MCF 10A (cell line): Measurements from ENCODE around the gene CRYL1. TPM values are rescaled to one million over a fixed set of nuclear protein-coding genes. Genes with fewer than 3 reads are reported as not detected.

Experiments
- BruUV-seq: library from RNA; stranded (reverse); fragments of 400-500 nt; replicated peaks from 2 replicates; lab custom pipeline; 2021; lab: Mats Ljungman, UMichigan
- CTCF ChIA-PET: fragments of 300-600 bp; sonication (Branson Sonifier 250); formaldehyde crosslinking; extraction: SDS; loops from one replicate; lab custom pipeline; 2021; ENCODE audit warnings: antibody characterized with exemption, inconsistent platforms; lab: Yijun Ruan, JAX
- POLR2A ChIA-PET: fragments of 300-600, 350-650 bp; sonication (Branson Sonifier 250); formaldehyde crosslinking; extraction: SDS; loops from one replicate; lab custom pipeline; 2020; ENCODE audit warnings: antibody characterized with exemption, inconsistent platforms; lab: Yijun Ruan, JAX
- DNase-seq: peaks from one replicate; pipeline ENCODE4 v3.0.0-alpha.2; 2018; ENCODE audit not compliant: unreplicated experiment
- H3K27ac Mint-ChIP-seq: one replicate; pipeline ENCODE4 v1.8.0; 2022; ENCODE audit warnings: mild to moderate bottlenecking, low read depth, mixed read lengths; ENCODE audit not compliant: unreplicated experiment
- H3K27me3 Mint-ChIP-seq: one replicate; pipeline ENCODE4 v1.8.0; 2022; ENCODE audit warnings: mixed read lengths; ENCODE audit not compliant: insufficient read depth, unreplicated experiment
- H3K36me3 Mint-ChIP-seq: one replicate; pipeline ENCODE4 v1.8.0; 2022; ENCODE audit warnings: mild to moderate bottlenecking, moderate library complexity, mixed read lengths; ENCODE audit not compliant: insufficient read depth, unreplicated experiment
- H3K4me1 Mint-ChIP-seq: one replicate; pipeline ENCODE4 v1.8.0; 2022; ENCODE audit warnings: mixed read lengths; ENCODE audit not compliant: insufficient read depth, unreplicated experiment
- H3K4me3 Mint-ChIP-seq: one replicate; pipeline ENCODE4 v1.8.0; 2022; ENCODE audit warnings: mild to moderate bottlenecking, moderate library complexity, mixed read lengths; ENCODE audit not compliant: unreplicated experiment
- H3K9me3 Mint-ChIP-seq: one replicate; pipeline ENCODE4 v1.8.0; 2022; ENCODE audit warnings: mixed read lengths; ENCODE audit not compliant: unreplicated experiment
- CTCF ChIP-seq: fragments of 200-600 bp; IDR thresholded peaks from one replicate; pipeline ENCODE4 v1.8.0; 2022; ENCODE audit warnings: antibody characterized with exemption, mild to moderate bottlenecking; ENCODE audit not compliant: unreplicated experiment
- intact Hi-C: fragments of 100-400 bp; cut with micrococcal nuclease; formaldehyde crosslinking; loops from 2 replicates; pipeline ENCODE4 v1.14.1; 2022
- total RNA-seq: library from RNA; stranded (reverse); gene quantifications from 2 replicates; pipeline ENCODE4 v1.2.3, GENCODE V29; 2022

The CRYL1 gene
- total RNA-seq, 1 experiment from 2014 or later: 15.1 TPM

GRCh38 chr13:20391597-20392452, 133.8 kb downstream of the CRYL1 start:
- H3K9me3 Mint-ChIP-seq: peaks cover 5% of the 10 kb centered on the region
- intact Hi-C loops: no loop called here
- H3K27ac Mint-ChIP-seq: no peak overlapping the region
- no peaks in the 10 kb centered on the region for H3K27me3 Mint-ChIP-seq
- no peak for DNase-seq
- H3K36me3 Mint-ChIP-seq: no peaks in the 10 kb centered on the region
- CTCF ChIA-PET: no interaction called here
- H3K4me1 Mint-ChIP-seq: peaks cover 16% of the 10 kb centered on the region
- POLR2A ChIA-PET: no interaction called here
- TF ChIP-seq CTCF: no peak
- H3K4me3 Mint-ChIP-seq: no peak overlapping the region
- no TSS peak for BruUV-seq

- DNase-seq: no peak
- H3K27me3 Mint-ChIP-seq: no peaks in the 10 kb centered on the region
- H3K27ac Mint-ChIP-seq: no peak overlapping the region
- ChIA-PET CTCF (interaction anchor here (0.8 kb wide), 1 partner anchor 18 kb away, joined by 4 read pairs; no protein-coding TSS in a partner anchor), POLR2A (no interaction called here)
- no peak overlapping the region for H3K4me3 Mint-ChIP-seq
- intact Hi-C loops: no loop called here
- H3K36me3 Mint-ChIP-seq: no peaks in the 10 kb centered on the region
- no TSS peak for BruUV-seq
- H3K4me1 Mint-ChIP-seq: peaks cover 16% of the 10 kb centered on the region
- no peak for TF ChIP-seq CTCF
- no peaks in the 10 kb centered on the region for H3K9me3 Mint-ChIP-seq
Measured at GRCh38 chr13:20390526-20391175, 135.0 kb downstream of the CRYL1 start.

- H3K27me3 Mint-ChIP-seq: no peaks in the 10 kb centered on the region
- no peak for TF ChIP-seq CTCF
- no peaks in the 10 kb centered on the region for H3K9me3 Mint-ChIP-seq
- H3K36me3 Mint-ChIP-seq: no peaks in the 10 kb centered on the region
- POLR2A ChIA-PET: interaction anchor here (0.6 to 1.0 kb wide), 2 partner anchors 11 to 468 kb away, joined by 3 to 4 read pairs; no protein-coding TSS in a partner anchor
- CTCF ChIA-PET: no interaction called here
- no peak overlapping the region for H3K4me3 Mint-ChIP-seq
- BruUV-seq: no TSS peak
- DNase-seq: no peak
- H3K27ac Mint-ChIP-seq: no peak overlapping the region
- peaks cover 16% of the 10 kb centered on the region for H3K4me1 Mint-ChIP-seq
- intact Hi-C loops: no loop called here
Measured at GRCh38 chr13:20389696-20390525, 135.7 kb downstream of the CRYL1 start.
